Measurements from ENCODE around the gene GABPB2.

DNA sequence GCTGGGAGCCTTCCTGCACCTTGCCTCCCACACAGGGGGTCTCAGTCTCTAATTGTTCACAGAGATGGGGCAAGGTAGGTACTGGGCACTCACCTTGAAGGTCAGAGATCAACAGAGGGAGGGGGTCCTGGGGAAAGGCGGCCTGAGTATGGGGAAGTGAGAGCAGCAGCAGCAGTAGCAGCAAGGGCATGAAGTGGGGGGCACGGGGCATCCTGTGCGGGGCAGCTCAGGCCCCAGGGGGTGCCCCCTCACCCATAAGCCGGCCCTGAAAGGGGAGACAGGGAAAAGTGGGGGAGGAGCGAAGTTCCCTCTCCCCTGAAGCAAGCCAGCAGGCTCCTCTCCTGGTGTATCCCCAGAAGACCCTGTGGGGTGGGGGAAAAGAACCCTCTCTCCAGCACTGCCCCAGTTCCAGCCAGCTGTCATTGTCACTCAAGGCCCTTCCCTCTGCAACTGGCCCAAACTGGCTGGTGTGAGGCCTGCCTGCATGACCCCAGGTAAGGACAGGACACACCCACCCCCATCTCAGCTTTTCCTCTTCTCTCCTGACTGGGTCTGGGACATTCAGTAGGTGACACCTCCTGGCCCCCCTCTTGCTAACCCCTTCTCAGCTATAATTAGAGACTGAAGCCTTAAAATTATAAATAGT, 72.0 kb downstream of the GABPB2 start:
- TF ChIP-seq, protein P1, sequence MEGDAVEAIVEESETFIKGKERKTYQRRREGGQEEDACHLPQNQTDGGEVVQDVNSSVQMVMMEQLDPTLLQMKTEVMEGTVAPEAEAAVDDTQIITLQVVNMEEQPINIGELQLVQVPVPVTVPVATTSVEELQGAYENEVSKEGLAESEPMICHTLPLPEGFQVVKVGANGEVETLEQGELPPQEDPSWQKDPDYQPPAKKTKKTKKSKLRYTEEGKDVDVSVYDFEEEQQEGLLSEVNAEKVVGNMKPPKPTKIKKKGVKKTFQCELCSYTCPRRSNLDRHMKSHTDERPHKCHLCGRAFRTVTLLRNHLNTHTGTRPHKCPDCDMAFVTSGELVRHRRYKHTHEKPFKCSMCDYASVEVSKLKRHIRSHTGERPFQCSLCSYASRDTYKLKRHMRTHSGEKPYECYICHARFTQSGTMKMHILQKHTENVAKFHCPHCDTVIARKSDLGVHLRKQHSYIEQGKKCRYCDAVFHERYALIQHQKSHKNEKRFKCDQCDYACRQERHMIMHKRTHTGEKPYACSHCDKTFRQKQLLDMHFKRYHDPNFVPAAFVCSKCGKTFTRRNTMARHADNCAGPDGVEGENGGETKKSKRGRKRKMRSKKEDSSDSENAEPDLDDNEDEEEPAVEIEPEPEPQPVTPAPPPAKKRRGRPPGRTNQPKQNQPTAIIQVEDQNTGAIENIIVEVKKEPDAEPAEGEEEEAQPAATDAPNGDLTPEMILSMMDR (IDR thresholded peaks at IDR 0.05; ENCODE audit: insufficient read depth, low read length, poor library complexity, severe bottlenecking) = no peak
- no peak for TF ChIP-seq EZH2phosphoT487 (conservative IDR thresholded peaks at IDR 0.05; ENCODE audit: low read length)
